Activated naive CD4-positive, alpha-beta T cell (primary cell): ENCODE data around the gene RPUSD4.

Source experiments
- DNase-seq, 4 experiments: peaks; one replicate each; lab custom pipeline; 2025; lab: John Stamatoyannopoulos, UW

Gene RPUSD4

DNA sequence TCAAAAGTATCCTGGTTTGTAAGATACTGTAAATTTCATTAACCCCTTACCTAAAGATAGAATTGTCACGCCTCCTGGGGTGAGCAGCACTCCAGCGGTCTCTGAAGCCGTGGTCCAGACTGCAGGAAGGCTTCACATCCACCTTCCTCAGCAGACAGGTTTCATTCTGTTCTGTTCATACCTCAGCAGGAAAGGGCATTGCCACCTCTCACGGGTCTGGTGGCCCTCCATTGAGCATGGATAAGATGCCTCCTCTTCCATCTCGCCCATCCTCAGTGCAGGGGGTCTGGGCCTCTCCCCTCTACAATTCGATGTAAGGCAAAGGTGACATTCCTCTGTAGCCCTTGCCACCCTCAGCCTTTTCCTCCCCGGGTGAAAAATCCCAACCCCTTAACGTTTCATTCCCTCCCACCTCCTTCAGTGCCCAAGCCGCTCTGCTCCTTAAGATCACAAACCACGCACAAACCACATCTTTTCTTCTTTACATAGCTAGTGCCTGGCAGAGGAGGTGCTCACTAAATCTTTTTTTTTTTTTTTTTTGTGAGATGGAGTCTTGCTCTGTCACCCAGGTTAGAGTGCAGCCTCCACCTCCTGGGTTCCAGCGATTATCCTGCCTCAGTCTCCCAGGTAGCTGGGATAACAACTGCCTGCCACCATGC, 28.5 kb downstream of the RPUSD4 start:
- DNase-seq: no peak

DNA sequence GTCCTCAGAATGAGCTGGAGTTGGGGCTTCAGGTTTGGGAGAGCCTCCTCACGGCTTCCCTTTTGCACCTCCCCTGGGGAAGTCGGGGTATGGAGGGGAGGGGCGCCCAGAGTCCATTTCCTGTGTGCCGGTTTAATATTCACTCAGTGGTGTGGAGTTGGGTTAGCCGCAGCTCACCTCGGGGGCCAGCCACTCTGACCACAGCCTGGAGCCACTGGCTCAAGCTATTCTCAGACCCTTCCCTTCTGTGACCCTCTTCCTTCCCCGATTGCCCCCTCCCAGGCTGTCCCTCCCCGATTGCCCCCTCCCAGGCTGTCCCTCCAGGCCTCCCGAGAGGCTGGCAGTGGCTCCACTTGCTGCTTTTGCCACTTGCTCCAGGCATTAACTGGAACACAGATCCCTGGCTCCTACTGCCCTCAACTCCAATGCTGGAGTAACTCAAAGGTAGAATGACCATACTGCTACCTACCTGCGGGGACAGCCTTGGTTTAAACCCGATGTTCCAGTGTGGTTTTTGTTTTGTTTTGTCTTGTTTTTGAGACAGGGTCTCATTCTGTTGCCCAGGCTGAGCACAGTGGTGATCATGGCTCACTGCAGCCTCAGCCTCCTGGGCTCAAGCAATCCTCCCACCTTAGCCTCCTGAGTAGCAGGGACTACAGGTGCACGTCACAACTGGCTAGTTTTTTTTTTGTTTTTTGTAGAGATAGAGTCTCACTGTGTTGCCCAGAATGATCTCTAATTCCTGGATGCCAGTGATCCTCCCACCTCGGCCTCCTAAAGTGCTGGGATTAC, 29.3 kb downstream of the RPUSD4 start:
- no peak for DNase-seq

DNA sequence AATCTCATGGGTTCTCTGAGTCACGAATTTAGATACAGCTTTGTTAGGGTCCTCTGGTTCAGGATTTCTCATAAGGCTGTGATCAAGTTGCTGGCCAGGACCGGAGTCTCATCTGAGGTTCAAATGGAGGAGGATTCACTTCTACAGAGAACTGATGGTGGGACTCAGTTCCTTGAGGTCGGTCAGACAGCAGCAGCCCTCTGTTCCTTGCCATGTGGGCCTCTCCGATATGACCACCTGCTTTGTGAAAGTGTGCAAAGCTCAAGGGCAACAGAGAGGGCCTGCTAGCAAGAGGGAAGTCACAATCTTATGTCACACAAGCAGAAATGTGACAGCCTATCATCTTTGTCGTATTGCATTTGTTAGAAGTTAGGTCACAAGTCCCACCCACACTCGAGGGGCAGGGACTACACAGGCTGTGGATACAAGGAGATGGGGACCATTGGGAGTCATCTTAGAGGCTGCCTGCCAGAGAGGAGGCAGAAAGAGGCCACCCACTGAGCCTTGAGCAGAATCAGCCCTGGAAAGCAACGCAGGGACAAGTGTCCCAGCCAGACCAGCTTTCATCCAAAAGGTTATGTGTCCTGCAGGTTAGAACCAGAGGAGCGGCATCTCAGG, 34.5 kb downstream of the RPUSD4 start:
- DNase-seq: no peak

DNA sequence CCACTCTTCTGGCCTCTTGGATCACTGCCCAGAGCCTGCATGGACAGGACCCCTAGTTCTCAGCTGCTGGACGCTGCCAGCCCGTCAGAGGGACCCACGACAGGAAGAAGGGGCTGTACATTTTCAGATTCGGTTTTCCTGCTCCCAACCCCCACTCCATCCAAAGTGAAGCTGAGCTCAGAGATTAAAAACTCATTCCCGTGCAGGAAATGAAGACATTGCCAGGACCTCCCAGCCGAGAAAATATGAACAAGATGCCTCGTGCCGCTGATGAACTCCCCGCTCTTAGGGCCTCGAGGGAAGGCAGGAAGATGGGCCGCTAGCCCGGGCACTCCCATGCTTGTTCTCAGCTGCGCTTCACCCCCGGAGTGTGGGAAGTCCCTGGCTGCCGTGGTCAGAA, 36.1 kb downstream of the RPUSD4 start:
- no peak for DNase-seq

DNA sequence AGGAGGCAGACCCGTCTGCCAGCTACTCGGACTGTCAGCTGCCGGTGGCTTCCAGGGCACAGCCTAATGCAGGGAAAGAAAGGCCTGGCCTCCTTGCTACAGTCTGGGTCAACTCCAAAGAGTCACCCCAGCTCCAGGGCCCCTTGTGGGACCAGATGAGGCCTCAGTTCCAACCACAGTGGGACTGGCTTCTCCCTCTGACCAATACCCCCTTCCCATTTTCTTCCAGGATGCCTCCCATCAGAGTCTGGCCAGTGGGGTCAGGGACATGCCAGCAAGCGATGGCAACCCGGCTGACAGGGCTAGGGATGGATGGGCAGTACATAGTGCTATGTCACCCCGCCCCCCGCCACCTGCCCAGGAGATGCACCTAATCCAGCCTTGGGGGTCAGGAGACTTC, 36.6 kb downstream of the RPUSD4 start:
- no peak for DNase-seq

DNA sequence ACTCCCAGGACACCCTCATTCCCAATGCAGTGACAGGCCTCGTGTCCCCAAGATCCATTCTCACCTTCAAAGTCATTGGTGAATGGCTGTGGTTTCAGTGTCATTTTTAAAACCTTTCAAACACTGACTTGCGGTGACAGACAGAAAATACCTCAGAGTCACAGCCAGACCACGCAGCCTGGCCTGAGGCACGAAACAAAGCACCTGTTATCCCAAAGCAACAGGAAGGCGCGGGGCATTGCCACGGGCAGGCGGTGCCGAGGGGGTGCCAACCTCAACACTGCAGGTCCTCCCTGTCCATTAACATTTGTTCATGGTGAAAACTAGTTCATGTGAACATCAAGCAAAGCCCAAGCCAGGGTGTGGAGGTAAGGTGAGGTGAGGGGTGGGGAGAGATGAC, 38.2 kb downstream of the RPUSD4 start:
- no peak for DNase-seq

DNA sequence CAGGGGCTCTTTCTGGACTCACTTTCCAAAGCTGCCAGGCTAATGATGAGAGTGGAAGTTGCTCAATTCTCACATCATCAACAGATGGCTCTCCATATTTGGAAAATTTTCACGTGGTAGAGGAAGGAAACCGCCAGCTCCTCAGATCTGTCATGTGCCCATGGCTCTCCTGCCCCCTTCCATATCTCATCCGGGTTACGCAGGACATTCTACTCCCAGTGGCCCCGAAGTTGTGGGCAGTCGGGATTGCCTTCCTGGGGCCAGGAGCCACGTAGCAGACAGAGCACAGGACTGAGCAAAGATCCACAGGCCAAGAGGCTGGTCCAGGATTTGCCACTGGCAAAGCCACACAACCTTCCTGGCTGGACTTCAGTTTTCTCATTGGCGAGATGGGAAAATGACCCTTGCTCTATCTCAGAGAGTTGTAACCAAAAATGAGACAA, 38.8 kb downstream of the RPUSD4 start:
- DNase-seq: no peak

DNA sequence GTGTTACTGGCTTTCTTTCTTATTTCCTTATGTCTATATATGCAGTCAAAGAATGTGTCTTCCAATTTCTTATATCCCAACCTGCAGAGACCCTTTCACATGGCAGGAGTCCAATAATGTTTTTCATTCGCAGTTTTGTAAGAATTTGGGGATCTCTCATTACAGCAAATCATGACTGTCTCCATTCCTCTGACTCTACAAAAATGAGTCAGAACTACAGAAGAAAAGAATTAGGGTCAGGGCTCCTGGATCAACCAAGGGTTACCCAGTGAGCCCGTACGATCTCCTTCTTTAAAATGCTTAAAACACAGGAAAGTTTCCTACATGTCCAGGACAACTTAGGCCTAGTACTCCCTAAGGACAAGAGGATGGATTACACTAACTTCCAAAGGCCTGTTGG, 42.2 kb downstream of the RPUSD4 start:
- DNase-seq: no peak

DNA sequence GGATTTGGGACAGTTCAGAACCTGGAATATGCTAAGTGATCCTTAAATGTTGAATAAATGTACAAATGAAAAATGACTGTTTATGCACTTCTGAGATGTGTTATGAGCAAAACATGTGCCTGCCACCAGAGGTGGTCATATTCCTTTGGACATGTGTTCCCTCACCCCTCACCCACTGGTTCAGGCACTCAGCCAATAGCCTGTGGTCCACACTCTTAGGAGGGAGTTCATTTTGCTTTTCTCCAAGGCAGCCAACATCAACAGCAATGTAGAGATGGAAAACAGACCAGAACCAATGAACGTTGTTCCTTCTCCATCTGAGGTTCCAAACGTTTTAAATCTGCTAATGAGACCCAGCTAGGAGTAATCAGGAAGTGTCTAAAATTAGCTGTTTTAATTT, 44.0 kb downstream of the RPUSD4 start:
- no peak for DNase-seq

DNA sequence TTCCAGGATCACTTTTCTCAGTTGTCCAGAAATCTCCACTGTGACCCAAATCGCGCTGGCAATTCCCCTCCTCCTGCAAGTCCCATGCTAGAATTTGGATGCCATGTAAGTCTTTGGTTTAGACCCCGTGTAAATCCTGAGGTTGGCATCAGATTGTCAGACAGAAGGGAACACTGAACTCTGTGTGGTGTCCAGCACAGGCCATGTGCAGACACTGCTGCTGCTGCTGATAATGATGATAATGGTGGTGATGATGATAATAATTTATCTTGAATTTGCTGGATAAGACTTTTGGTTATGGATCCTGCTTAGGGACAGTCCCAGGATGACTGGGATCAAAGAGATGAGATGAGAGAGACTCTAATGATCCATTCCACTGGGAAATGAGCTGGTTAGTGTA, 45.0 kb downstream of the RPUSD4 start:
- no peak for DNase-seq

DNA sequence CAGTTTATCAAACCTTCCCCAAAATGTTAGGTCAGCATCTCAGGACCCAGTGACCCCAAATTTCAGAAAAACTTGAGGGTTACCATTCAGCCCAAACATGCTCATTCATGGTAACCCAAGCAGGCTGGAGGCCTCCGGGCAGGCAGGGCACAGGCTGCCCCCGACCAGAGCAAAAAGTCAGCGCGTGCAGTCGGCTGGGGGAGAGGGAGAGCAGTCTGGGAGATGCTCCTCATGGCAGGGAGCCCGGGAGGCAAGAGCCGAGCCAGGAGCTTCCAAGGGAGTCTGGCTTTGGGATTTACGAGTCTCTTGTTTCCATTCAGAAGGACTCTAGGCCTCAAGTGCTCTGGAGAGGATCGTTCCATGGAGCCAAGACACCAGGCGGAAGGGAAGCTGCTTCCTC, 45.7 kb downstream of the RPUSD4 start:
- DNase-seq: no peak

DNA sequence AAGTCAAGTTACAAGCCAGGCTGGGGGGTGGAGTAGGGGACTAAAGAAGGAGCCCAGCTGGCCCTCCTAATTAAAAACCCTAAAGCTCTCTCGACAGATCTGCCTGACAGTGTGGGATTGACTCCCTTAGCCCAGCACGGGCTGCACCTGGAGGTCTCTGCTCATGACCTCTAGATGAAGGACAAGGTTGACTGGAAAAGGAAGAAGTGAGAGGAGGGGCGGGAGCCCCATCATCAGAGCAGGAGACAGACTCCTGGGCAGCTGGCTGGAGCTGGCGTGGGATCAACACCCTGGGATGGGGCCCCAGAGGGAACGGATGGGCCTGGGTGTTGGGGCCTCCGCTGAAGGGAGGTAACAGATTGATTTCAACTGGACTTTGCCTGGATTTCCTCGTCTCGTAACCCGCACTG, 46.1 kb downstream of the RPUSD4 start:
- no peak for DNase-seq

DNA sequence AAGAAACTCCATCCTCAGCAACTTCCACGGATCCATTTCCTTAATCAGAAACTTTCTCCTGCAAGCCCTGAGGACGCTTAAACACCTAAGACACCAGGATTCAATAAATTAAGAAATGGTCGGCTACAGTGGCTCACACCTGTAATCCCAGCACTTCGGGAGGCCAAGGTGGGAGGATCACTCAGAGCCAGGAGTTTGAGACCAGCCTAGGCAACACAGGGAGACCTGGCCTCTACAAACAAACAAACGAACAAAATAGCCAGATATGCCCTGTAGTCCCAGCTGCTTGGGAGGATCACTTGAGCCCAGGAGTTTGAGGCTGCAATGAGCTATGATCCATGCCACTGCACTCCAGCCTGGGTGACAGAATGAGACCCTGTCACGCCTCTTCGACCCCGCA, 46.7 kb downstream of the RPUSD4 start:
- DNase-seq: no peak

DNA sequence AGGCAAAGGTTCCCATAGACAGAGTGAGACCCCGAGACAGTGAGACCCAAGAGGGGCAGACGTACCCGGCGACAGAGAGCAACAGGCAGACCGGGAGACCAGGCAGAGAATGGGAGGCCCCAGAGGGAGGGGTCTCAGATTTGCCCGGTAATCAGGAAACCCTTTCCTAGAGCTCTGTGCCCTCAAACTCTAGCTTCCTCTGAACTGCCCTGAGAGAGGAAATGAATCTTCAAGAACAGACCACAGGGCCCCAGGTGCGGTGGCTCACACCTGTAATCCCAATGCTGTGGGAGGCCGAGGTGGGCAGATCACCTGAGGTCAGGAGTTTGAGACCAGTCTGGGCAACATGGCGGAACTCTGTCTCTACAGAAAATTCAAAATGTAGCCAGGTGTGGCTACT, 47.7 kb downstream of the RPUSD4 start:
- DNase-seq: no peak

DNA sequence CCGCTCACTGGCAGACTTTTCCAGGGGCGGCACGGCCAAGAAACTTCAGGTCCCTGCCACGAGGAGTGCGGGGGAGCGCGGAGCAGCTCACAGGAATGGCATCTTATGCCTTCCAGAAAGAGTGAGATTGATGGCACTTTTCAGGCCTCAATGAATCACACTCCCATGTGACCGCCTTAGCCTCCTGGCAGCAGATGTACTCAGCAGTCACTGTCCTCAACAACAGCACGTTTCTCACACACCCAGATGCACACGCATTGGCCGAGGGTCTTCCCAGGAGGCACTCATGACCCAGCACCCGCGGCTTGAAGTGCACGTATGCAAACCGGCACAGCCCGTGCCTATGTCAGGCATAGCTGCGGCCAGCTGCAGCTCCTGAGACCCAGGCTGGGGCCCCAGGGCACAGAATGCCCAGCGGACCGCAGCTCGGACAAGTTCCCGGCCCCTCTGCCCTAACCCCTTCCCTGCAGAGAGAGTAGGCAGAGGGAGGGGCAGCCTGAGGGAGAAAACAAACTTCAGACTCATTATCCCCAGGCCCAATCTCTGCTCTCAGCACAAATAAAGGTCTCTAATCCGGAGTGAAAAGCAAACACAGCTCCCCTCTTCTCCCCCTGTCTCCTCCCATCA, 48.3 kb downstream of the RPUSD4 start:
- DNase-seq: no peak

DNA sequence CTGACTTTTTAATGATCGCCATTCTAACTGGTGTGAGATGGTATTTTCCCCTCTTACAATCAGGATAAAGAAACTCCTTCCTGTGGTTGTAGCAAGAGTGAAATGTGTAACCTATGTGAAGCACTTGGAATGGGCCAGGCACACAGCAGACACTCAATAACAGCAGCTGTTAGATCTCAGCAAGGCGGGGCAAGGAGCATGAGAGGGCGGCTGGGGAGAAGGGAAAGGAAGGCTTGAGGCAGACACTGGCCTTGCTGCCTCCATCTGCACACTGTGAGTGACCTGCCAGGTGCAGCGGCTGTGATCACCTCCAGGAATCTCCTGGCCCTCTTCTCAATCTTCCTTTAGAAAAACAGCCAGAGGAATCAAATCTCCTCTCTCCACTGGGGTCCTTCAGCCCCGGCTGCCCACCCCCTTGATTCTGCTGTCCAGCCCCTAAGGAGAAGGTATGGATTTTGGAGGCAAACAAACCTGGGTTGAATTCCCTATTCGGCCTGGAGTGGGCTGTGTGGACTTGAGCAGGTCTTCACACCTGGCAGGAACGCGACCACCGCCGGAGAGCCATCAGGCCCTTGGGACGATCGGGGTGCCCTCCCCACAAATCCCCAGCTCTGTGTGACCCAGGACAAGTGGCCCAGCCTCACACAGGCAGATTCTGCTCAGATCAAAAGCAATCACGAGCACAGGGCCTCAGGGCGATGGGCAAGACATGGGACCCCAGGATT, 49.0 kb downstream of the RPUSD4 start:
- DNase-seq: no peak

DNA sequence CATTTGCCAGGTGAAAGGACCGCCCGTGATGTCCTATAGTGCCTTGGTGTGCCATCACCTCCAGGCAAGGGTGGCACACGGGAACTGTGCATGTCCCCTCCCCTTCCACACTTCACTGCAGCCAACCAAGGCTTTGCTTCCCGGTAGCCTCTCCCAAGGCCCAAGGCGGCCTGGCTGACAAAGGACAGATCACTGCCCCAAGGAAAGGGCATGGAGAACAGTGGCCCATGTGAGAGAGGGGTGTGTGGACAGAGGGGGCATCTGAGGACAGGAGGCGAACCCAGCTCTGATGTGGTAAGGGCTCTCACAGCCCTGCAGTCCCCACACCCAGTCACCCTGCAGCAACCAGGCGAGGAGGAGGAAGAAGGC, 50.4 kb downstream of the RPUSD4 start:
- no peak for DNase-seq

DNA sequence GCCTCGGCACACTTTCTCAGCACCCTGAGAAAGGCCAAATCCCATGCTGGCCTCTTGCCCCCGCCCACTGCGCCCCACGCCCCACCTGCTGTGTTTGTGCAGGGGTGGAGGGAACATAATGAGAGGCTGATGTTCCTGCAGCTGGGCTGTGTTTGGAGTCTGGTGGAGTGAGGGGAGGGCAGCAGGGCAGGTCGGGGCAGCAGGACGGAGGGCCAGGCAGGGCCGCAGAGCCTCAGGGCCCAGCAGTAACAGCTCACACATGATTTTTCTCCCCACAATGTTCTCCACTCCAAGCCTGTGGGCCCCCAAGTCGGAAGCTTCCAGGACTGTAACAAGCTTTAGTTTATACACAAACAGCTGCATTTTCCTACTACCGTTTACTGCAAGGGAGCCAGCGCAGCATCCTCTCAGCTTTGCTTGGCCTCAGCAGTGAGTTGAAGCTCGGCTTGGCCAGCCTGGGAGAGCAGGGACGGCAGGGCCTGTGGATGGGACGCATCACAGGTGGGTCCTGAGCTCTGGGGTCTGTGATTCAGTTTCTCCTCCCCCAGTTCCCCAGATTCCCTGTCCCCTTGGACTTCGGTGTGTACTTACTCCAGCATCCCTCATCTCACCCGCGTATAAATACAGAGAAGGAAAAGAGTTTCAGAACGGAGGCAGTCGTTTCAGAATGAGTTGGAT, 51.0 kb downstream of the RPUSD4 start:
- DNase-seq: no peak

DNA sequence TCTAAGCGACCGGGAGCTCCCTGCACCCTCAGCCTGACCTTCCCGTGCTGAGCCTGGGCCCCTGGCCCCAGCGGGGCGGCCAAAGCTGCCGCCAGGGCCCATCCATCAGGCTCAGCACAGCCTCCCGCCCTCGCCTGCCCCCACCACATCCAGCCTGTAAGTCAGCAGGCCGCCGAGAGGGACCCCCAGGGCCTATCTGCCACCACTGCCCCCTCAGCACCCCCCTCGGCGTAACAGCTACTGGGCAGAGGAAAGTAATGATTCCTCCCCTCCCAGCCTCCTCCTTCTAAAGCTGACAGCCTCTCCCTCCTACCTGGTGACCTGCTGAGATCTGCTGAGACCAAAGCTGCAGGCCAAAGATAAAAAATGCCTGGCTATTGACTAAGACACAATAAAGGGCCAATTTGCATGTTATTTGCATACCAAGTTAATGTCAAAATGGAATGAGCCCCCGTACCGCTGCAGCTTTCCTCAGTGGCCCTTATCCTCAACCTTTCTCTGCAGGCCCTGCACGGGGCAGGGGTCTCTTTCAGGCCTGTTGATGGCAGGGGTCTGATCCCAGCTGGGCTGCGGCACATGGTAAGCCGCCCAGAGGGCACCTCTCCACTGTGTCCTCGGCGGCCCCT, 51.6 kb downstream of the RPUSD4 start:
- DNase-seq: no peak

DNA sequence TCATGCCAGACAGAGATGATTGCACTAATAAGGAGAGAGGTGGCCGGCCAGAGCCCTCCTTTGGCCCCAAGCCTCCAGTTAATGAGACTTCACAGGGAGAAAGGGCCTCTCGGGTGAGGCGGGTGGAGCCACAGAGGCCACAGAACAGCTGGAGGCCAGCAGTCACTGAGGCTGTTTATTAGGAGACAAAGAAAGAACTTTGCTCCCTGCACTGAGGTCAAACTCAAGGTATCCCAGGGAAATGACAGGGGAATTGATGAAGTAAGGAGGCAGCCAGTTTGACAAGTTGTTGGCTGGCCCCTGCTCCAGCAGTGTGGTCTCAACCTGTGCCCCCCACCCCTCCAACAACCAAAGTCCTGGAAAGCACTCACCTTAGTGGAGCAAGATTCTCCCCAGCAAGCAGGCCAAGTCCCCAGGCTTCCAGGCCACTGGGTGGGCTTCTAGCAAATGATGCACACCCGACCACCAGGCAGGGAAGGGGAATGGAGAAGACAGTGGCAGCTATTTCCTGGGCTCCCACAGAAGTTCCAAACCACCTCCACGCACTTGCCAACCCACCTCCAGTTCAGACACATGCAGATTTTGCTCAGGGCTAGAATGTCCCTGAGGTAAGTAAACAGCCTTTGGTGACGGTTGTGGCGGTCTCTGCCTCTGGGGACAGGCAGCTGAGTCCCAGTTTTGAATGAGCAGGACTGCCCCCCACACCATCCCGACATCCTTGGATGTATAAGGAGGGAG, 53.2 kb downstream of the RPUSD4 start:
- no peak for DNase-seq
